Measurements from ENCODE around the gene ZNF48.

Gene ZNF48

DNA sequence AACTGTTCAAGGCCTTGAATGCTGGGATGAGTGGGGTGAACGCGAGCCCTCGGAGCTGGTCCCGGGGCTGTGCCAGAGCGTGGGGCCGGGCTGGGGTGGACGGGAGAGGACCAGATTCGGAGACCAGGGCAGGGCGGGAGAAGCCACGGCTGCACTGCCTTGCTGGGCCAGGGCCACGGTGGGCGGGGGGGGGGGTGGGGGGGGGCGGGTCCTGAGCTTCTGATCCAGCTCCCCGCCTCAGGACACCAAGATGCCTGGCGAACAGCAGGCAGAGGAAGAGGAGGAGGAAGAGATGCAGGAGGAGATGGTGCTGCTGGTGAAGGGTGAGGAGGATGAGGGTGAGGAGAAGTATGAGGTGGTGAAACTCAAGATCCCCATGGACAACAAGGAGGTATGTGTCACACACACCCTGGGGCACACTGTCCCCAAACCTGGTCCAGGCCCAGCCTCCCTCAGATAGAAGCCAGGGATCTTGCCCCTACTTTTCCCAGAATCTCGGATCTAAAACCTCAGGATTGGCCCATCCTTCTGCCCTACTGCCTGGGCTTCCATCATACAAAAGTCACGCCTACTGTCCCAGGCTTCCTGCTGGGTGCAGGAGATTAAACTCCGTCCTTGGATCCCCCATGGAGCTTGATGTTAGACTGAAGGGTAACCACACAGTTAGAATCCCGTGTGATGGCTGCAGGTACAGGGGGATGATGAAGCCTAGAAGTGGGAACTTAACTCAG, 12.7 kb downstream of the ZNF48 start:
- TF ChIP-seq JUND (IDR thresholded peaks at IDR 0.05; ENCODE audit: low read depth), result no peak
- in situ Hi-C loops (cut with HindIII; ENCODE audit: low pct_unique_long_range_greater_than_20kb, low sequenced_read_pairs), result no loop called here
- DNase-seq (ENCODE audit: low read depth in 1 of 2, low spot score in 1 of 2), result no peak

DNA sequence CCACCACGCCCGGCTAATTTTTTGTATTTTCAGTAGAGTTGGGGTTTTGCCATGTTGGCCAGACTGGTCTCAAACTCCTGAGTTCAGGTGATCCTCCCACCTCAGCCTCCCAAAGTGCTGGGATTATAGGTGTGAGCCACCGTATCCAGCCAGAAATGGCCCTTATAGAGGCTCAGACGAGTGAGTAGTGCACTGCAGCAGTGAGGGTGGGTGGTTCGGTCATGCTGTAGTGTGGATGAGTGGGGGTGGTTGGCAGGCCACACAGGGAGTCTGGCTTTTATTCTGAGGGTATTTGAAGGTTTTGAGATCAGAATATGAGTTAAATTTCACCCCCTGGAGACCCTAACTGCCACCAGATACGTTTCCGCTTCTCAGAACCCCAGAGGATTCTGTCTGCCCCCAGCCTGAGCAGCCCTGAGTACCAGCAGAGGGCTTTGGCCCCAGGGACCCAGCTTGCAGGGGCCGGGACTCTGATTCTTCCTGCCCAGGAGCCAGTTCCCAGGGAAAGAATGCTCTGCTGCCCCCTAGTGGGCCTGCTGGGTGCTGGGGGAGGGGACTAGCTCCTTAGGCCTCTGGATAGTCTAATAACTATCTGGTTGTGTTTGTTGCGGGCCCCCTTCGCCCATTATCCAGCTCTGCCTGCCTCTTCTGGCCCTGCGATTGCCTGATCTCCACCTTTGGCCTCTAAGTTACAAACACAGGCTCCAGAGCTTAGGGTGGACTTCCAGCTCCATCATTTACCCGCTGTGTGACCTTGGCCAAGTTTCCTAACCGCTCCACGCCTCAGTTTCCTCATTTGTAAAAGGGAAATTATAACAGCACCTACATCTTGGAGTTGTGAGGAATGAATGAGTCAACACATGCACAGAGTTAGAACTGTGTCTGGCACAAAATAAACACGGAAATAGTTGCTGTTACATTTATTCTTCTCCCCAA, 14.2 kb downstream of the ZNF48 start:
- peak; percentile 77 to 88 for DNase-seq (ENCODE audit: low read depth in 1 of 2, low spot score in 1 of 2)
- TF ChIP-seq JUND (IDR thresholded peaks at IDR 0.05; ENCODE audit: low read depth), result no peak
- in situ Hi-C loops (cut with HindIII; ENCODE audit: low pct_unique_long_range_greater_than_20kb, low sequenced_read_pairs), result no loop called here

DNA sequence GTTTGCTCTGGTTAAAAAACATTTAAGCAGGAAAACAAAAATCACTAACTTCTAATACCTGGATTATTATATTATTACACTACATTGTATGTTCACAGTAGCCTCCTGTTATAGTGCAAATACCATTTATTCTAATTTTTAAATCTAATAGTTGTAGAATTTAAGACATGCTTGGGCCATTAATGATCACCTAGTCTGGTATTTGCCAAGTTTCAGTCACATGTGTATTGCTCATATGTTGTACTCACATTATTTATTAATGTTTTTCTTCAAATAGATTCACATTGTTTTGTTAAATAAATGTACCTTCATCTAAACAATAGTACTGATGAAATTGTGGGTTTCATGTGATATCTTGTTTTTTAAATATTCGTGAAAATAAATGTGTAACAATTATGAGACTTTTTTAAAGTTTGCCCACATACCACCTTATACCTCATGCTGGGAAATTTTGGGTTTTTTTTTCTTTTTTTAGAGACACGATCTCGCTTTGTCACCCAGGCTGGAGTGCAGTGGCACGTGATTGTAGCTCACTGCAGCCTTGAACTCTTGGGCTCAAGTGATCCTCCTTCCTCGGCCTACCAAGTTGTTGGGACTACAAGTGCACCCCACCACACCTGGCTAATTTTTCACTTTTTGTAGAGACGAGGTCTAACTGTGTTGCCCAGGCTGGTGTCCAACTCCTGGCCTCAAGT, 18.0 kb downstream of the ZNF48 start:
- in situ Hi-C loops (cut with HindIII; ENCODE audit: low pct_unique_long_range_greater_than_20kb, low sequenced_read_pairs), result no loop called here
- TF ChIP-seq JUND (IDR thresholded peaks at IDR 0.05; ENCODE audit: low read depth), result no peak
- DNase-seq (ENCODE audit: low read depth in 1 of 2, low spot score in 1 of 2), result no peak

DNA sequence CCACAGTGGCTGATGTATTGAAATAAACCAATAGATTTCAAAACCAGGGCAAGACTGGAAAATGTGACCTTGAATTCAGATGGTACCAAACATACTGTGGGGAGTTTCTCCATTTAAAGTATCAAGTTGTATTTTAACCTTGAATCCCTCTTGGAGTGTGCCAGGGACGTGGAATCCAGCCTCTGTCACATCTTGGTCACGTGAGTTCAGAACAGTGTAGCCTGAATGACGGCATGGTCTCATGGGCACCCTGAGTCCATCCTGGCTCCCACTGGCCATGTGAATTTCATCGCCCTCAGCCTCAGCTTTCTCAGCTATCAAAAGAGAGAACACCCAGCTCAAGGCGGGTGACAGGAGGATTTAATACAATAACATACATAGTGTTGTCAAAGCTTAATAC, 18.9 kb downstream of the ZNF48 start:
- in situ Hi-C loops (cut with HindIII; ENCODE audit: low pct_unique_long_range_greater_than_20kb, low sequenced_read_pairs), result no loop called here
- no peak for DNase-seq (ENCODE audit: low read depth in 1 of 2, low spot score in 1 of 2)
- TF ChIP-seq JUND (IDR thresholded peaks at IDR 0.05; ENCODE audit: low read depth), result no peak

DNA sequence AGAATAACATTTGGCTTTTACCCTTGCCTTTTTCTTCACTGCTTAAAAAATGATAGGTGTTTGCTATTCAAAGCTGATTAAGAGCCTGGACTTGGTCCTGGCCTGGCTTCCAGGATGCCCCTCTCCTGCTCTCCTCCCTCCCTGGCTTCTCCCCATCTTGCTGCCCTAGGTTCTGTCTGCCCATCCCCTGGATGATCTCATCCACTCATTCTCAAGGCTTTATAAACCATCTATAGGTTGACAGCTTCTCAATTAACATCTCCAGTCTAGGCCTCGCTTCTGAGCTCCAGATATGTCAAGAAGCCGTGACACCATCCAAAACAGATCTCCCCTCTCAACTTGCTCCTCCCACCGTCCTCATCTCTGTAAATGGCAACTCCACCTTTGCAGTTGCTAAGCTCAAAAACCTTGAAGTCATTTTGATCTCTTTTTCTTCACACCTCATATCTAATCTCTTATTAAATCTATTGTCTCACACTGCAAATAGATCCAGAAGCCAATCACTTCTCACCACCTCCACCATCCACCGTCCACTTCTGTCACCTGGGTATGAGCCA, 20.9 kb downstream of the ZNF48 start:
- DNase-seq (ENCODE audit: low read depth in 1 of 2, low spot score in 1 of 2), result no peak
- in situ Hi-C loops (cut with HindIII; ENCODE audit: low pct_unique_long_range_greater_than_20kb, low sequenced_read_pairs), result no loop called here

DNA sequence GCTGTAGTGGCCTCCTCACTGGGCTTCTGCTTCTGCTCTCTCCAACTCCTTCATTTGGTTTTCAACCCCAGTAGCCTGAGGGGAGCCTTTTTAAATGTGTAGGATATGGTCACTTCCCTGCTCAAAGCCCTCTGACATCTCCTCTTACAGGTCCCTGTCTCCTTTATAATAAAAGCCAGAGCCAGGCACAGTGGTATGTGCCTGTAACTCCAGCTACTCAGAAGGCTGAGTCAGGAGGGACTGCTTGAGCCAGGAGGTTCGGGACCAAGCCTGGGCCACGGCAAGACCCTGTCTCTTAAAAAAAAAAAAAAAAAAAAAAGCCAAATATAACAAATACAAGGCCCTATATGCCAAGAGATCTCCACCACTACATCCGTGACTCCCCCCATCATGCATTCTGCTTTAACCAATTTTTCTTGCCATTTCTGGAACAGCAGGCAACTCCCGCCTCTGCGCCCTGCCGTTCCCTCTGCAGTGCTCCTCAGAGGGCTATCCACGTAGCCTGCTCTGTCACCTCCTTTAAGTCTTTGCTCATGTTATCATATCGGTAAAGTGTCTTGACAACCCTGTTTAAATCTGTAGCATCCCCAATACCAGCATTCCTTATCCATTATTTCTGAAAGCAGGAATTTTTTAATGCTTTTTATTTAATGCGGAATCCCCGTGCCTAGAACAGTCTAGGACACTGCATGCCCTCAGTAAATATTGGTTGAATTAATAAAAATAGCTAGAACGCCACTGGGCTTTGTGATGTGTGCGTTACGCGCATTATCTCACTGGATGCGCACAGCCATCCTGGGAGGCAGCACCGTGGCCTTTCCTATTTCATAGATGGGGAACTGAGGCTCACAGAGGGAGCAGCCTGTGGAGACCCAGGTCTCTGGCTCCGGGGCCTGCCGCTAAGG, 21.7 kb downstream of the ZNF48 start:
- in situ Hi-C loops (cut with HindIII; ENCODE audit: low pct_unique_long_range_greater_than_20kb, low sequenced_read_pairs), result no loop called here

More for the DNA sequence above, 20.9 kb downstream of the ZNF48 start:
- no peak for TF ChIP-seq JUND (IDR thresholded peaks at IDR 0.05; ENCODE audit: low read depth)

DNA sequence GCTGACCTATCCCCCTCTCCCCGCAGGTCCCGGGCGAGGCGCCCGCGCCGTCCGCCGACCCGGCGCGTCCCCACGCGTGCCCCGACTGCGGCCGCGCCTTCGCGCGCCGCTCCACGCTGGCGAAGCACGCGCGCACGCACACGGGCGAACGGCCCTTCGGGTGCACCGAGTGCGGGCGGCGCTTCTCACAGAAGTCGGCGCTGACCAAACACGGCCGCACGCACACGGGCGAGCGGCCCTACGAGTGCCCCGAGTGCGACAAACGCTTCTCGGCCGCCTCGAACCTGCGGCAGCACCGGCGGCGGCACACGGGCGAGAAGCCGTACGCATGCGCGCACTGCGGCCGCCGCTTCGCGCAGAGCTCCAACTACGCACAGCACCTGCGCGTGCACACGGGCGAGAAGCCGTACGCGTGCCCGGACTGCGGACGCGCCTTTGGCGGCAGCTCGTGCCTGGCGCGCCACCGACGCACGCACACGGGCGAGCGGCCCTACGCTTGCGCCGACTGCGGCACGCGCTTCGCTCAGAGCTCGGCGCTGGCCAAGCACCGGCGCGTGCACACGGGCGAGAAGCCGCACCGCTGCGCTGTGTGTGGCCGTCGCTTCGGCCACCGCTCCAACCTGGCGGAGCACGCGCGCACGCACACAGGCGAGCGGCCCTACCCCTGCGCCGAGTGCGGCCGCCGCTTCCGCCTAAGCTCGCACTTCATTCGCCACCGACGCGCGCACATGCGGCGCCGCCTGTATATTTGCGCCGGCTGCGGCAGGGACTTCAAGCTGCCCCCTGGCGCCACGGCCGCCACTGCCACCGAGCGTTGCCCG, 22.5 kb downstream of the ZNF48 start:
- no peak for TF ChIP-seq JUND (IDR thresholded peaks at IDR 0.05; ENCODE audit: low read depth)
- in situ Hi-C loops (cut with HindIII; ENCODE audit: low pct_unique_long_range_greater_than_20kb, low sequenced_read_pairs), result no loop called here
- DNase-seq (ENCODE audit: low read depth in 1 of 2, low spot score in 1 of 2), result peak; percentile 88 to 96

More for the DNA sequence above, 21.7 kb downstream of the ZNF48 start:
- no peak for DNase-seq (ENCODE audit: low read depth in 1 of 2, low spot score in 1 of 2)
- no peak for TF ChIP-seq JUND (IDR thresholded peaks at IDR 0.05; ENCODE audit: low read depth)

DNA sequence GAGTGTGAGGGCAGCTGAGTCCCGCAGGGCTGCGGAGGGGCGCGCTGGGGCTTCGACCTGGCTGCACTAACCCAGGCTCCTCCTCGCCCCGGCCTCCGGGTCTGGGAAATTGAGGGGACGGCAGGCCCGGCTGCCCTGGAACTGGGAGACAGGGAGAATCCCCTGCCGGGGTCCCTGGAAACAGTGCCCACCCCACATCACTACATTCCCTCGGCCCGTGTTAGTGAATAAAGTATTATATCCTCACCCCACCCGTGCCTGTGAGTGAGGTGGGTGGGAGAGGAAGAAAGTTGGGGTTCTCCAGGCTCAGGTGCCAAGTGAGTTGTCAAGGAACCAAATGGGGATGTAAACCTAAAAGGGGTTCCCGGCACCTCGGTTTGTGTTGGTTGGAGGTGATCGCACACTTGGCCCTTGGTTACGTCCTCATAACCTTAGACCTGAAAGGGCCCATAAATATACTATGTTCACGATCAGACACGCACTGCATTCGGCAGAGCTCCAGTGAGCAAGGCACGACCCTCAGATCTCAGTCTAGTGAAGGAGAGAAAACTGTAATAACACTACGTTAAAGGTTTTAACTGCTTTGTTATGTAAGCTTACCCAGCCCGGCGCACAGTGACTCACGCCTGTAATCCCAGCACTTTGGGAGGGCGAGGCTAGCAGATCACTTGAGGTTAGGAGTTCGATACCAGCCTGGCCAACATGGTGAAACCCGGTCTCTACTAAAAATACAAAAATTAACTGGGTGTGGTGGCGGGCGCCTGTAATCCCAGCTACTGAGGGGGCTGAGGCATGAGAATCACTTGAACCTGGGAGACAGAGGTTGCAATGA, 23.3 kb downstream of the ZNF48 start:
- DNase-seq (ENCODE audit: low read depth in 1 of 2, low spot score in 1 of 2), result no peak
- no peak for TF ChIP-seq JUND (IDR thresholded peaks at IDR 0.05; ENCODE audit: low read depth)
- in situ Hi-C loops (cut with HindIII; ENCODE audit: low pct_unique_long_range_greater_than_20kb, low sequenced_read_pairs), result no loop called here

DNA sequence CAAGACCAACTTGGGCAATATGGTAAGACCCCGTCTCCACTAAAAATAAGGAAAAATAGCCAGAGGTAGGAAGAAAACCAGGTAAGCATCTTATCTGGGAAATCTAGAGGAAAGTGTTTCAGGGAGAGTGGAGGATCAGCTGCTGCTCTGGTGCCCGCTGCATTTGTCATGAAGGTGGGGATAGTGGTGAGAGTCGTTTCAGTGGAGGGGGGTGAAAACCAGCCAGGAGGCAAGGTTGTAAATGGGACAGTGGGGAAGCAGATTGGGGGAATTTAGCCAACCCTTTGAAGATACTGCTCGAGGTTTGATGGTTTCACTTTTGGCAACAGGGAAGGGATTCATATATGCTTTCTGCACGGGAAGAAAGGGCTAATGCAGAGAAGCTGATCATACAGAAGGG, 25.8 kb downstream of the ZNF48 start:
- in situ Hi-C loops (cut with HindIII; ENCODE audit: low pct_unique_long_range_greater_than_20kb, low sequenced_read_pairs), result no loop called here
- no peak for DNase-seq (ENCODE audit: low read depth in 1 of 2, low spot score in 1 of 2)
- no peak for TF ChIP-seq JUND (IDR thresholded peaks at IDR 0.05; ENCODE audit: low read depth)

DNA sequence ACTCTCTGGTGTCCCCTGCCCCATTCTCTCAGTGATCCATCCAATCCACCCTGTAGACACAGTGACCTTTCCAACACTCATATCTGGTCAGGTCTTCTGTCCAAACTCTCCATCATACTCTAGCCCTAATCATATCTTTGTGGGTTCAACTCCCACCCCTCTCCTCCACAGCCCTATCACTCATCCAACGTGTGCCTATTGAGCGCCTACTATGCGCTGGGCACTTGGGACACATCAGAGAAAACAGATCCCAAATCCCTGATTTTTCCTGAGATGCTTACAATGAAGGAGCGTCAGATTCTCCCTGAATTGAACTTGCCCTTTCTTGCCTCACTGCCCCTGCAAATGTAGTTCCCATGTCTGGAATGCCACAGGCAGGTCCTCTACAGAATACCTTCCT, 32.8 kb downstream of the ZNF48 start:
- in situ Hi-C loops (cut with HindIII; ENCODE audit: low pct_unique_long_range_greater_than_20kb, low sequenced_read_pairs), result loop anchor here (25.0 kb wide), 1 partner anchor 209 kb away; no protein-coding TSS in a partner anchor
- TF ChIP-seq JUND (IDR thresholded peaks at IDR 0.05; ENCODE audit: low read depth), result no peak
- DNase-seq (ENCODE audit: low read depth in 1 of 2, low spot score in 1 of 2), result no peak
